ENCODE results near the gene SLPI. TPM values are rescaled to one million over a fixed set of nuclear protein-coding genes. Genes with fewer than 3 reads are reported as not detected.

SLPI gene
- total RNA-seq, 1 donor from 2014 or later, result not detected

- no peak overlapping the region for H3K27ac Mint-ChIP-seq
- Histone ChIP-seq H4K20me1 (ENCODE audit: low read depth) (no peaks in the 10 kb centered on the region), H3K4me1 (peaks cover 12% of the 10 kb centered on the region), H3F3A (ENCODE audit: low read depth) (no peaks in the 10 kb centered on the region), H2AFZ (replicated peaks) (no peak overlapping the region), H3K9ac (no peak overlapping the region), H3K9me3 (ENCODE audit: low read depth) (no peaks in the 10 kb centered on the region), H3K27me3 (no peaks in the 10 kb centered on the region), H3K4me3 (no peak overlapping the region), H3K4me2 (no peak overlapping the region), H3K36me3 (no peaks in the 10 kb centered on the region), H3K27ac (no peak overlapping the region), H3K79me2 (ENCODE audit: low read depth) (no peaks in the 10 kb centered on the region)
- no peaks in the 10 kb centered on the region for H3K36me3 Mint-ChIP-seq
- DNase-seq (ENCODE audit: low spot score), result no peak
- H3K27me3 Mint-ChIP-seq (ENCODE audit: insufficient read depth, low read depth), result peaks cover 9% of the 10 kb centered on the region
- H3K4me1 Mint-ChIP-seq, result peaks cover 38% of the 10 kb centered on the region
- TF ChIP-seq EZH2phosphoT487 (IDR thresholded peaks at IDR 0.05) (no peak), CTCF (IDR thresholded peaks at IDR 0.05) (no peak), EZH2 (IDR thresholded peaks at IDR 0.05) (no peak)
- H3K4me3 Mint-ChIP-seq, result no peak overlapping the region
- no peaks in the 10 kb centered on the region for H3K9me3 Mint-ChIP-seq
Measured at GRCh38 chr20:45257711-45258110, 3.3 kb upstream of the SLPI start.

- no peak overlapping the region for H2AFZ ChIP-seq (replicated peaks)
- H3K4me1 ChIP-seq, result peaks cover 12% of the 10 kb centered on the region
- Mint-ChIP-seq H3K9me3 (no peaks in the 10 kb centered on the region), H3K27ac (no peak overlapping the region), H3K27me3 (ENCODE audit: insufficient read depth, low read depth) (peaks cover 11% of the 10 kb centered on the region), H3K4me3 (no peak overlapping the region), H3K36me3 (no peaks in the 10 kb centered on the region), H3K4me1 (peaks cover 38% of the 10 kb centered on the region)
- no peaks in the 10 kb centered on the region for H3F3A ChIP-seq (ENCODE audit: low read depth)
- no peaks in the 10 kb centered on the region for H3K27me3 ChIP-seq
- no peak overlapping the region for H3K27ac ChIP-seq
- TF ChIP-seq CTCF (IDR thresholded peaks at IDR 0.05) (no peak), EZH2phosphoT487 (IDR thresholded peaks at IDR 0.05) (no peak), EZH2 (IDR thresholded peaks at IDR 0.05) (no peak)
- H3K36me3 ChIP-seq, result no peaks in the 10 kb centered on the region
- H3K4me3 ChIP-seq, result no peak overlapping the region
- DNase-seq (ENCODE audit: low spot score), result no peak
- no peaks in the 10 kb centered on the region for H3K9me3 ChIP-seq (ENCODE audit: low read depth)
- H3K79me2 ChIP-seq (ENCODE audit: low read depth), result no peaks in the 10 kb centered on the region
- H4K20me1 ChIP-seq (ENCODE audit: low read depth), result no peaks in the 10 kb centered on the region
- no peak overlapping the region for H3K4me2 ChIP-seq
- no peak overlapping the region for H3K9ac ChIP-seq
Measured at GRCh38 chr20:45257161-45257560, 2.8 kb upstream of the SLPI start.

GRCh38 chr20:45253261-45253660 is 1.1 kb downstream of the SLPI start:
- no peak overlapping the region for H3K27ac ChIP-seq
- no peaks in the 10 kb centered on the region for H3K36me3 Mint-ChIP-seq
- H3K9me3 ChIP-seq (ENCODE audit: low read depth), result no peaks in the 10 kb centered on the region
- H3K4me1 ChIP-seq, result peaks cover under 1% of the 10 kb centered on the region
- H3K79me2 ChIP-seq (ENCODE audit: low read depth), result no peaks in the 10 kb centered on the region
- no peak overlapping the region for H3K4me2 ChIP-seq
- H3K4me3 Mint-ChIP-seq, result no peak overlapping the region
- H3K4me3 ChIP-seq, result no peak overlapping the region
- H3K9me3 Mint-ChIP-seq, result no peaks in the 10 kb centered on the region
- TF ChIP-seq EZH2phosphoT487 (IDR thresholded peaks at IDR 0.05), result no peak
- TF ChIP-seq EZH2 (IDR thresholded peaks at IDR 0.05), result no peak
- TF ChIP-seq CTCF (IDR thresholded peaks at IDR 0.05), result no peak
- H3K27me3 ChIP-seq, result peaks cover 18% of the 10 kb centered on the region
- H3F3A ChIP-seq (ENCODE audit: low read depth), result no peaks in the 10 kb centered on the region
- H3K27ac Mint-ChIP-seq, result no peak overlapping the region
- no peaks in the 10 kb centered on the region for H4K20me1 ChIP-seq (ENCODE audit: low read depth)
- no peaks in the 10 kb centered on the region for H3K36me3 ChIP-seq
- H3K9ac ChIP-seq, result no peak overlapping the region
- no peak overlapping the region for H2AFZ ChIP-seq (replicated peaks)
- no peak for DNase-seq (ENCODE audit: low spot score)
- H3K4me1 Mint-ChIP-seq, result peaks cover 24% of the 10 kb centered on the region
- peaks cover 5% of the 10 kb centered on the region for H3K27me3 Mint-ChIP-seq (ENCODE audit: insufficient read depth, low read depth)

Measured in neural progenitor cell (in vitro differentiated cells).